K562 (cell line): ENCODE data around the gene ITGA3. TPM values are rescaled to one million over a fixed set of nuclear protein-coding genes. Genes with fewer than 3 reads are reported as not detected.

Experiments used
- ATAC-seq: fragments of 200-7000 bp; cut with Tn5 transposase; 3 replicates; pipeline ENCODE4 v1.9.1; 2020; ENCODE audit warnings: moderate library complexity
- BruUV-seq: library from RNA; stranded (reverse); fragments of 400-500 nt; replicated peaks from 2 replicates; lab custom pipeline; 2021; lab: Mats Ljungman, UMichigan
- CTCF ChIA-PET: fragments of 300-600 bp; formaldehyde crosslinking; extraction: SDS; loops from one replicate; lab custom pipeline; 2021; ENCODE audit warnings: low intra/inter-chr PET ratio; lab: Yijun Ruan, JAX
- POLR2A ChIA-PET: fragments of 300-600, 350-650 bp; sonication (Branson Sonifier 250); formaldehyde crosslinking; extraction: SDS; loops from one replicate; lab custom pipeline; 2021; ENCODE audit warnings: antibody characterized with exemption, inconsistent platforms; lab: Yijun Ruan, JAX
- DNase-seq, 4 experiments: peaks; one replicate each; pipeline versions ENCODE4 v3.0.0 to v3.0.0-alpha.2; 2011 to 2018; ENCODE audit warnings: low spot score in 3 of 4, mixed read lengths in 3 of 4; ENCODE audit errors: extremely low read depth in 1 of 4
- FAIRE-seq: peaks from 2 replicates; lab custom pipeline; 2011; peaks lifted over from hg19 to GRCh38; lab: Jason Lieb, UNC
- H2AFZ ChIP-seq: 2 replicates; pipeline ENCODE4 v1.6.0; 2011; ENCODE audit warnings: low read depth, low read length, control low read depth, inconsistent platforms
- H3K27ac ChIP-seq: fragments of 200-600 bp; 3 replicates; pipeline ENCODE4 v1.8.0; 2011; ENCODE audit warnings: low read depth, mild to moderate bottlenecking, control low read depth, inconsistent platforms, low read length, moderate library complexity, mixed read lengths; ENCODE audit errors: extremely low read depth
- H3K27me3 ChIP-seq, 2 experiments: fragments of 300-600 bp in 1 of 2; 2 replicates in 1 of 2; 3 replicates in 1 of 2; pipeline versions ENCODE4 v1.6.0 to v1.8.0; 2011; ENCODE audit warnings: inconsistent platforms in 2 of 2, low read length in 2 of 2, mild to moderate bottlenecking in 1 of 2, mixed read lengths in 1 of 2, moderate library complexity in 1 of 2; ENCODE audit not compliant: control insufficient read depth in 2 of 2, insufficient read depth in 2 of 2
- H3K36me3 ChIP-seq: fragments of 300-600 bp; 3 replicates; pipeline ENCODE4 v1.8.0; 2011; ENCODE audit warnings: mild to moderate bottlenecking, low read length, inconsistent platforms; ENCODE audit not compliant: control insufficient read depth, insufficient read depth
- H3K4me1 ChIP-seq, 2 experiments: fragments of 200-600 bp in 1 of 2; replicated peaks in 1 of 2; 2 replicates in 1 of 2; 3 replicates in 1 of 2; pipeline versions ENCODE4 v1.5.1 to v1.8.0; 2011; ENCODE audit warnings: inconsistent platforms in 2 of 2, low read length in 2 of 2, mild to moderate bottlenecking in 1 of 2, mixed read lengths in 1 of 2, moderate library complexity in 1 of 2; ENCODE audit not compliant: control insufficient read depth in 2 of 2, insufficient read depth in 2 of 2
- H3K4me2 ChIP-seq: 2 replicates; pipeline ENCODE4 v1.6.1; 2011; ENCODE audit warnings: low read length, control low read depth, inconsistent platforms, mixed read lengths; ENCODE audit not compliant: insufficient read depth
- H3K4me3 ChIP-seq: fragments of 200-600 bp; sonication (generic), shearing (Covaris generic); 2 replicates; pipeline ENCODE4 v1.5.1; 2016; ENCODE audit warnings: control low read depth, inconsistent platforms
- H3K79me2 ChIP-seq: fragments of 200-600 bp; 3 replicates; pipeline ENCODE4 v1.8.0; 2011; ENCODE audit warnings: low read length, inconsistent platforms; ENCODE audit not compliant: control insufficient read depth, insufficient read depth
- H3K9ac ChIP-seq, 2 experiments: 2 replicates each; pipeline versions ENCODE4 v1.6.0 to v1.6.1; 2011; ENCODE audit warnings: low read depth in 2 of 2, low read length in 2 of 2, control low read depth in 1 of 2, inconsistent platforms in 1 of 2, mild to moderate bottlenecking in 1 of 2, mixed read lengths in 1 of 2; ENCODE audit not compliant: insufficient read depth in 1 of 2
- H3K9me1 ChIP-seq: one replicate; pipeline ENCODE4 v1.6.0; 2011; ENCODE audit warnings: inconsistent platforms, mild to moderate bottlenecking, low read length, moderate library complexity; ENCODE audit not compliant: control insufficient read depth, insufficient read depth
- H3K9me3 ChIP-seq: replicated peaks from 2 replicates; pipeline ENCODE4 v1.5.1; 2011; ENCODE audit warnings: low read depth, low read length, inconsistent platforms; ENCODE audit not compliant: control insufficient read depth, insufficient read depth
- H4K20me1 ChIP-seq: replicated peaks from 2 replicates; pipeline ENCODE4 v1.6.1; 2011; ENCODE audit warnings: low read length, inconsistent platforms, mixed read lengths; ENCODE audit not compliant: control insufficient read depth, insufficient read depth
- BHLHE40 ChIP-seq: IDR thresholded peaks from 2 replicates; pipeline ENCODE4 v1.6.1; 2011; ENCODE audit warnings: low read length, improper control_type of control experiment
- HDAC8 ChIP-seq: fragments of 450-650 bp; IDR thresholded peaks from 2 replicates; pipeline ENCODE4 v1.6.1; 2016; ENCODE audit warnings: mild to moderate bottlenecking, missing genetic modification characterization, moderate library complexity, missing compliant biosample characterization
- POLR3G ChIP-seq: IDR thresholded peaks from 2 replicates; pipeline ENCODE4 v1.6.1; 2011; ENCODE audit not compliant: insufficient read length, insufficient replicate concordance; ENCODE audit errors: extremely low read depth
- SMC3 ChIP-seq: conservative IDR thresholded peaks from 2 replicates; pipeline ENCODE4 v1.6.1; 2011; ENCODE audit warnings: low read depth, low read length, improper control_type of control experiment; ENCODE audit not compliant: insufficient read depth
- SNIP1 ChIP-seq: fragments of 450-650 bp; IDR thresholded peaks from 2 replicates; pipeline ENCODE4 v1.7.1; 2017; ENCODE audit warnings: low read depth, mild to moderate bottlenecking
- SRSF3 ChIP-seq: fragments of 200-400 bp; formaldehyde crosslinking; IDR thresholded peaks from 2 replicates; pipeline ENCODE4 v1.6.1; 2016; ENCODE audit warnings: mild to moderate bottlenecking, low read length, moderate library complexity; ENCODE audit not compliant: insufficient read depth
- TRIM24 ChIP-seq, 2 experiments: fragments of 450-650 bp; IDR thresholded peaks; 2 replicates each; pipeline ENCODE4 v1.6.1; 2016
- ZEB2 ChIP-seq: fragments of 450-650 bp; IDR thresholded peaks from 2 replicates; pipeline ENCODE4 v1.6.1; 2016
- whole genome bisulfite sequencing: fragments of 100-300 bp; shearing (Covaris generic); methylation state at CpG from one replicate; pipeline ENCODE4 v1.1.6; 2016; ENCODE audit warnings: low coverage, mixed read lengths; ENCODE audit not compliant: insufficient coverage; ENCODE audit errors: missing lambda C conversion rate; 5-methylcytosine and 5-hydroxymethylcytosine counted together
- in situ Hi-C: fragments of 300-500 bp; cut with MboI; formaldehyde crosslinking; loops from 4 replicates; pipeline ENCODE4 v1.15.0; 2018; ENCODE audit warnings: inconsistent platforms, mixed read lengths
- intact Hi-C: fragments of 100-400 bp; cut with micrococcal nuclease; formaldehyde crosslinking; loops from 2 replicates; pipeline ENCODE4 v1.14.2; 2022
- polyA plus RNA-seq, 8 experiments: library from polyadenylated mRNA; depleted of rRNA in 4 of 8; stranded (reverse) in 5 of 8; unstranded in 3 of 8; fragments of >200 nt; fragmentation: Nextera tagmentation in 2 of 8; fragmentation: Illumina TruSeq in 1 of 8; extraction: Ambion mirVana in 2 of 8; extraction: Trizol in 1 of 8; gene quantifications; 2 replicates each; pipeline versions ENCODE4 v1.2.1 to v1.2.3, GENCODE V29; 2011 to 2014; ENCODE audit warnings: inconsistent platforms in 1 of 8, missing spikeins in 1 of 8
- total RNA-seq, 7 experiments: library from RNA; depleted of rRNA in 6 of 7; stranded (reverse); fragments of >200 nt in 6 of 7; fragmentation: Illumina TruSeq in 2 of 7; extraction: Trizol in 2 of 7; gene quantifications; 2 replicates each; pipeline versions ENCODE4 v1.2.1 to v1.2.3, GENCODE V29; 2011 to 2021; ENCODE audit warnings: low replicate concordance in 1 of 7
- TF ChIP-seq, protein P1 (sequence below): sonication (generic); formaldehyde crosslinking; IDR thresholded peaks from 2 replicates; pipeline ENCODE4 v1.8.0; 2022; ENCODE audit warnings: mild to moderate bottlenecking, low read depth, missing genetic modification reagents
- TF ChIP-seq, protein P2 (sequence below): fragments of 150-350 bp; IDR thresholded peaks from 2 replicates; pipeline ENCODE4 v1.6.1; 2014; ENCODE audit warnings: low read depth, mild to moderate bottlenecking, low read length, borderline replicate concordance
- TF ChIP-seq, protein P3 (sequence below): fragments of 250-450 bp; sonication (Bioruptor Pico); IDR thresholded peaks from 2 replicates; pipeline ENCODE4 v1.4.0; 2020

ITGA3 gene
- total and polyA plus RNA-seq, 9 of the 15 experiments (the other 6 are each of a cell fraction or from before 2014, with no cell fraction given): 0.03 to 0.75 (median 0.14) TPM; not detected in 2

DNA sequence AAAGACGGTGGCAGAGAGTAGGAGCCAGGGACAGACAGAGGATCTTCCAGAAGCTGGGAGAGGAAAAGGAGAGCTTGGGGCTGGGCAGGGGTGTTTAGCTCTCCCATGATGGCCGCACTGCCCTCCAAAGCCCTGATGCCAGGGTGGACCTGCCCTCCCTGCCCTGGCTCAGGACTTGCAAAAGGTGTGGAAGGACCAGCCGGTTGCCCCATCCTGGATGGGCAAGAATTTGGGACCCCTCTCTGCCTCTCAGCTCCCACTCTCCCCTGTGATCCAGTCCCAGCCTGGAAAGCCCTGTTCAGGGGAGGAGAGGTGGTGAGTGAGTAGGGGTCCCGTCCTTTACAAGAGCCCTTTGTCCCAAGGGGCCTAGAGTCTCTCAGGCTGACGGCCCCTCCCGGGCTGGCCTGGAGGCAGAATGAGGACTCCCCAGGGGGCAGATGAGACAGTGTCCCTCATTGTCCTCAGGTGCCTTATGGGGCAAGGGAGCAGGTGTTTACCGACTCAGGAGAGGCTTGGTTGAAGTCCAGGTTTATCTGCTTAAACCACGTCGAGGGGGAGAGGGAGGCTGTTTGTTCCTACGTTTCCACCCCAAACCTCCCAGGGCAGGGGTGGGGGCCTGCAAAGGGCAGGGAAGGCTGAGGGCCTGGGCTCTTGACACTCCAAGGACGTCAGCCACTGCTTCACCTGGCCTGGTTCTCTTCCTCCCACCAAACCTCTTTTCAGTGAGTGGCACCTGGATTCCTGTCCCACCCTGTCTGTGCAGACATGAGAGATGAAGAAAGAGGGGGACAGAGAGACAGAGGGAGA lies 19.3 kb upstream of the ITGA3 start:
- H4K20me1 ChIP-seq: no peaks in the 10 kb centered on the region; the same call in 1 of the 2 replicates
- intact Hi-C loops (no loop called here), in situ Hi-C loops (no loop called here)
- ChIA-PET CTCF (interaction anchor here (0.7 kb wide), 1 partner anchor 51 kb away, joined by 3 read pairs; no protein-coding TSS in a partner anchor), POLR2A (interaction anchor here (0.6 to 1.1 kb wide), 2 partner anchors 16 to 126 kb away, joined by 3 read pairs; no protein-coding TSS in a partner anchor)
- H3K36me3 ChIP-seq: no peaks in the 10 kb centered on the region
- no peak overlapping the region for H3K27ac ChIP-seq
- 0 out of 4 replicates have a peak overlapping the region, but pooled peaks of 1 of the 2 experiments have one; percentile 26 for H3K9ac ChIP-seq
- under 1% methylated on average over 11 of the region's 11 CpGs for WGBS
- no peak overlapping the region for H3K4me2 ChIP-seq
- no peak for DNase-seq
- H3K27me3 ChIP-seq: peaks cover 4 to 45% of the 10 kb centered on the region in 2 experiments; a peak in 3 of 5 replicates
- no peak overlapping the region for H2AFZ ChIP-seq
- H3K9me1 ChIP-seq: no peaks in the 10 kb centered on the region
- ATAC-seq: no peak
- FAIRE-seq: no peak
- H3K9me3 ChIP-seq: no peaks in the 10 kb centered on the region
- H3K4me1 ChIP-seq: no peaks in the 10 kb centered on the region
- no peak overlapping the region for H3K4me3 ChIP-seq
- no TSS peak for BruUV-seq
- H3K79me2 ChIP-seq: no peaks in the 10 kb centered on the region
- TF ChIP-seq, protein P1, sequence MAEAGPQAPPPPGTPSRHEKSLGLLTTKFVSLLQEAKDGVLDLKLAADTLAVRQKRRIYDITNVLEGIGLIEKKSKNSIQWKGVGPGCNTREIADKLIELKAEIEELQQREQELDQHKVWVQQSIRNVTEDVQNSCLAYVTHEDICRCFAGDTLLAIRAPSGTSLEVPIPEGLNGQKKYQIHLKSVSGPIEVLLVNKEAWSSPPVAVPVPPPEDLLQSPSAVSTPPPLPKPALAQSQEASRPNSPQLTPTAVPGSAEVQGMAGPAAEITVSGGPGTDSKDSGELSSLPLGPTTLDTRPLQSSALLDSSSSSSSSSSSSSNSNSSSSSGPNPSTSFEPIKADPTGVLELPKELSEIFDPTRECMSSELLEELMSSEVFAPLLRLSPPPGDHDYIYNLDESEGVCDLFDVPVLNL (CRISPR knock-in tag): no peak
- TF ChIP-seq TRIM24 (IDR thresholded peaks at IDR 0.05) (no peak), SRSF3 (no peak), ZEB2 (no peak), BHLHE40 (no peak), SMC3 (no peak), POLR3G (no peak), HDAC8 (tag) (no peak), SNIP1 (no peak)
- TF ChIP-seq, protein P2, sequence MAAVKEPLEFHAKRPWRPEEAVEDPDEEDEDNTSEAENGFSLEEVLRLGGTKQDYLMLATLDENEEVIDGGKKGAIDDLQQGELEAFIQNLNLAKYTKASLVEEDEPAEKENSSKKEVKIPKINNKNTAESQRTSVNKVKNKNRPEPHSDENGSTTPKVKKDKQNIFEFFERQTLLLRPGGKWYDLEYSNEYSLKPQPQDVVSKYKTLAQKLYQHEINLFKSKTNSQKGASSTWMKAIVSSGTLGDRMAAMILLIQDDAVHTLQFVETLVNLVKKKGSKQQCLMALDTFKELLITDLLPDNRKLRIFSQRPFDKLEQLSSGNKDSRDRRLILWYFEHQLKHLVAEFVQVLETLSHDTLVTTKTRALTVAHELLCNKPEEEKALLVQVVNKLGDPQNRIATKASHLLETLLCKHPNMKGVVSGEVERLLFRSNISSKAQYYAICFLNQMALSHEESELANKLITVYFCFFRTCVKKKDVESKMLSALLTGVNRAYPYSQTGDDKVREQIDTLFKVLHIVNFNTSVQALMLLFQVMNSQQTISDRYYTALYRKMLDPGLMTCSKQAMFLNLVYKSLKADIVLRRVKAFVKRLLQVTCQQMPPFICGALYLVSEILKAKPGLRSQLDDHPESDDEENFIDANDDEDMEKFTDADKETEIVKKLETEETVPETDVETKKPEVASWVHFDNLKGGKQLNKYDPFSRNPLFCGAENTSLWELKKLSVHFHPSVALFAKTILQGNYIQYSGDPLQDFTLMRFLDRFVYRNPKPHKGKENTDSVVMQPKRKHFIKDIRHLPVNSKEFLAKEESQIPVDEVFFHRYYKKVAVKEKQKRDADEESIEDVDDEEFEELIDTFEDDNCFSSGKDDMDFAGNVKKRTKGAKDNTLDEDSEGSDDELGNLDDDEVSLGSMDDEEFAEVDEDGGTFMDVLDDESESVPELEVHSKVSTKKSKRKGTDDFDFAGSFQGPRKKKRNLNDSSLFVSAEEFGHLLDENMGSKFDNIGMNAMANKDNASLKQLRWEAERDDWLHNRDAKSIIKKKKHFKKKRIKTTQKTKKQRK: no peak
- TF ChIP-seq, protein P3, sequence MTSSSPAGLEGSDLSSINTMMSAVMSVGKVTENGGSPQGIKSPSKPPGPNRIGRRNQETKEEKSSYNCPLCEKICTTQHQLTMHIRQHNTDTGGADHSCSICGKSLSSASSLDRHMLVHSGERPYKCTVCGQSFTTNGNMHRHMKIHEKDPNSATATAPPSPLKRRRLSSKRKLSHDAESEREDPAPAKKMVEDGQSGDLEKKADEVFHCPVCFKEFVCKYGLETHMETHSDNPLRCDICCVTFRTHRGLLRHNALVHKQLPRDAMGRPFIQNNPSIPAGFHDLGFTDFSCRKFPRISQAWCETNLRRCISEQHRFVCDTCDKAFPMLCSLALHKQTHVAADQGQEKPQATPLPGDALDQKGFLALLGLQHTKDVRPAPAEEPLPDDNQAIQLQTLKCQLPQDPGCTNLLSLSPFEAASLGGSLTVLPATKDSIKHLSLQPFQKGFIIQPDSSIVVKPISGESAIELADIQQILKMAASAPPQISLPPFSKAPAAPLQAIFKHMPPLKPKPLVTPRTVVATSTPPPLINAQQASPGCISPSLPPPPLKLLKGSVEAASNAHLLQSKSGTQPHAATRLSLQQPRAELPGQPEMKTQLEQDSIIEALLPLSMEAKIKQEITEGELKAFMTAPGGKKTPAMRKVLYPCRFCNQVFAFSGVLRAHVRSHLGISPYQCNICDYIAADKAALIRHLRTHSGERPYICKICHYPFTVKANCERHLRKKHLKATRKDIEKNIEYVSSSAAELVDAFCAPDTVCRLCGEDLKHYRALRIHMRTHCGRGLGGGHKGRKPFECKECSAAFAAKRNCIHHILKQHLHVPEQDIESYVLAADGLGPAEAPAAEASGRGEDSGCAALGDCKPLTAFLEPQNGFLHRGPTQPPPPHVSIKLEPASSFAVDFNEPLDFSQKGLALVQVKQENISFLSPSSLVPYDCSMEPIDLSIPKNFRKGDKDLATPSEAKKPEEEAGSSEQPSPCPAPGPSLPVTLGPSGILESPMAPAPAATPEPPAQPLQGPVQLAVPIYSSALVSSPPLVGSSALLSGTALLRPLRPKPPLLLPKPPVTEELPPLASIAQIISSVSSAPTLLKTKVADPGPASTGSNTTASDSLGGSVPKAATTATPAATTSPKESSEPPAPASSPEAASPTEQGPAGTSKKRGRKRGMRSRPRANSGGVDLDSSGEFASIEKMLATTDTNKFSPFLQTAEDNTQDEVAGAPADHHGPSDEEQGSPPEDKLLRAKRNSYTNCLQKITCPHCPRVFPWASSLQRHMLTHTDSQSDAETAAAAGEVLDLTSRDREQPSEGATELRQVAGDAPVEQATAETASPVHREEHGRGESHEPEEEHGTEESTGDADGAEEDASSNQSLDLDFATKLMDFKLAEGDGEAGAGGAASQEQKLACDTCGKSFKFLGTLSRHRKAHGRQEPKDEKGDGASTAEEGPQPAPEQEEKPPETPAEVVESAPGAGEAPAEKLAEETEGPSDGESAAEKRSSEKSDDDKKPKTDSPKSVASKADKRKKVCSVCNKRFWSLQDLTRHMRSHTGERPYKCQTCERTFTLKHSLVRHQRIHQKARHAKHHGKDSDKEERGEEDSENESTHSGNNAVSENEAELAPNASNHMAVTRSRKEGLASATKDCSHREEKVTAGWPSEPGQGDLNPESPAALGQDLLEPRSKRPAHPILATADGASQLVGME (CRISPR knock-in tag): no peak
